Esophagus squamous epithelium (tissue), 4 donors: ENCODE results near the gene APOL1.

Experiments
- POLR2A ChIP-seq, 4 donors: fragments of 450-650 bp; IDR thresholded peaks; one replicate each; pipeline ENCODE4 v1.6.1; 2017; ENCODE audit warnings: antibody characterized with exemption in 4 of 4, mild to moderate bottlenecking in 4 of 4, moderate library complexity in 3 of 4
- TF ChIP-seq, protein P1 (sequence below), 6 experiments: fragments of 450-650 bp in 4 of 6; fragments of 200-600 bp in 2 of 6; sonication (generic) in 2 of 6; IDR thresholded peaks; one replicate each; pipeline ENCODE4 v1.5.1; 2016 to 2019; ENCODE audit warnings: antibody characterized with exemption in 6 of 6, mild to moderate bottlenecking in 4 of 6, moderate library complexity in 4 of 6

DNA sequence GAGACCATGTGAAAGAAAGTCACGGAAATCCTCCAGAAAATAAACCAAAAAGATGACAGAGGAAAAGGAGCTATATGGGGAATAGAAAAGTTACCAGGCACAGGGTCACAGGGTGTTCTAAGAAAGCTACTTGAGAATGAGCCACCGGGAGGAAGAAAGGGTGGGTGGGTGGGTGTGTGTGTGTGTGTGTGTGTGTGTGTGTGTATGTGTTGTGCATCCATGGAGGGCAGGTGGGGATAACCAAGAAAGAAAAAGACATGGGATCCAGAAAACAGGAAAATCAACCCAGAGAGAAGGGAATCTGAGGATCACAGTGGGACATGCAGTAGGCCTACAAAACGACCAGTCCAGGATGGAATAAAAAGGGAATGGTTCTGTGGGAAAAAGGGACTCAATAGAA, 17.3 kb upstream of the APOL1 start:
- TF ChIP-seq POLR2A (IDR thresholded peaks at IDR 0.05): no peak
- TF ChIP-seq, protein P1, sequence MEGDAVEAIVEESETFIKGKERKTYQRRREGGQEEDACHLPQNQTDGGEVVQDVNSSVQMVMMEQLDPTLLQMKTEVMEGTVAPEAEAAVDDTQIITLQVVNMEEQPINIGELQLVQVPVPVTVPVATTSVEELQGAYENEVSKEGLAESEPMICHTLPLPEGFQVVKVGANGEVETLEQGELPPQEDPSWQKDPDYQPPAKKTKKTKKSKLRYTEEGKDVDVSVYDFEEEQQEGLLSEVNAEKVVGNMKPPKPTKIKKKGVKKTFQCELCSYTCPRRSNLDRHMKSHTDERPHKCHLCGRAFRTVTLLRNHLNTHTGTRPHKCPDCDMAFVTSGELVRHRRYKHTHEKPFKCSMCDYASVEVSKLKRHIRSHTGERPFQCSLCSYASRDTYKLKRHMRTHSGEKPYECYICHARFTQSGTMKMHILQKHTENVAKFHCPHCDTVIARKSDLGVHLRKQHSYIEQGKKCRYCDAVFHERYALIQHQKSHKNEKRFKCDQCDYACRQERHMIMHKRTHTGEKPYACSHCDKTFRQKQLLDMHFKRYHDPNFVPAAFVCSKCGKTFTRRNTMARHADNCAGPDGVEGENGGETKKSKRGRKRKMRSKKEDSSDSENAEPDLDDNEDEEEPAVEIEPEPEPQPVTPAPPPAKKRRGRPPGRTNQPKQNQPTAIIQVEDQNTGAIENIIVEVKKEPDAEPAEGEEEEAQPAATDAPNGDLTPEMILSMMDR (IDR thresholded peaks at IDR 0.05): no peak
